ENCODE measurements around the gene BCAM. TPM values are rescaled to one million over a fixed set of nuclear protein-coding genes. Genes with fewer than 3 reads are reported as not detected.

BCAM gene
- polyA plus RNA-seq, 3 donors = 23.8 to 66.5 (median 62.1) TPM

DNA sequence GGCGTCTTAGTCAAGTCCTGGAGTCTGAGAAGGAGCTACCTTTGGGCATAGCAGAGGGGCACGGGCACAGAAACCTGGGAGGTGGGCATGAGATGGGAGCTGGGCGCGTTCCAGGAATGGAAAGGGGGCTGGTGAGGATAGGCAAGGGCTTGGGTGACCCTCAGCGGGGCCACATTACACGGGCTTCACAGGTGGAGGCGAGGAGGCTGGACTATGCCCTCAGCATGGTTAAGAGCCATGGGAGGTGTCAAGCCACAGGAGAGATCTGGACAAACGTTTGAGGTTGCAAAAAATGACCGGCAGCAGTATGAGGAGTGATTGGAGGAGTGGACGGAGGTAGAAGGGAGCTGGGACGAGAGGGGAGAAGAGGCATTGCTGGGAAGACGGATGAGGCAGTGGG lies 58.7 kb downstream of the BCAM start:
- H3K27ac ChIP-seq (ENCODE audit: low read depth, low read length) = no peak overlapping the region
- 88 to 92% (median 88%) methylated on average over 12 of the region's 12 CpGs for WGBS, 3 donors

GRCh38 chr19:44869733-44870470 lies 61.0 kb downstream of the BCAM start:
- no peak overlapping the region for H3K27ac ChIP-seq (ENCODE audit: low read depth, low read length)
- 32 to 67% (median 33%) methylated on average over 13 of the region's 13 CpGs for WGBS, 3 donors

Other genes starting within 250 kb of the BCAM start
- under 1 TPM in 1 of 3 donors, not detected in 2; 0.62 TPM for gene IGSF23, start 195.5 kb upstream of the BCAM start, polyA plus RNA-seq
- 10 to 100 TPM; 10.5 to 27.1 (median 12.7) TPM for gene PVR, start 165.2 kb upstream of the BCAM start, polyA plus RNA-seq
- 1 to 10 TPM; 2.7 to 4.8 (median 3.8) TPM for gene CEACAM19, start 137.6 kb upstream of the BCAM start, polyA plus RNA-seq
- under 1 TPM in 1 of 3 donors, not detected in 2; 0.07 TPM for gene CEACAM16, start 110.0 kb upstream of the BCAM start, polyA plus RNA-seq
- gene BCL3, start 60.4 kb upstream of the BCAM start, polyA plus RNA-seq = 100 to 1,000 TPM in 1 of 3 donors, 10 to 100 TPM in 2; 33.4 to 150 (median 97.6) TPM
- gene CBLC, start 31.2 kb upstream of the BCAM start, polyA plus RNA-seq = 10 to 100 TPM in 1 of 3 donors, 1 to 10 TPM in 1, under 1 TPM in 1; 0.45 to 11.1 (median 2.0) TPM
- gene NECTIN2, start 37.2 kb downstream of the BCAM start, polyA plus RNA-seq = 10 to 100 TPM; 23.8 to 83.0 (median 58.7) TPM
- gene TOMM40, start 82.2 kb downstream of the BCAM start, polyA plus RNA-seq = 10 to 100 TPM; 25.6 to 60.5 (median 26.4) TPM
- gene APOE, start 96.7 kb downstream of the BCAM start, polyA plus RNA-seq = 1,000 to 10,000 TPM in 1 of 3 donors, 100 to 1,000 TPM in 2; 118 to 1,060 (median 448) TPM
- 10 to 100 TPM; 33.9 to 42.9 (median 40.3) TPM for gene APOC1, start 105.5 kb downstream of the BCAM start, polyA plus RNA-seq
- gene APOC4, start 133.1 kb downstream of the BCAM start, polyA plus RNA-seq = not detected
- gene APOC2, start 136.9 kb downstream of the BCAM start, polyA plus RNA-seq = under 1 TPM in 2 of 3 donors, not detected in 1; 0.18 to 0.36 TPM
- gene CLPTM1, start 146.3 kb downstream of the BCAM start, polyA plus RNA-seq = 100 to 1,000 TPM in 1 of 3 donors, 10 to 100 TPM in 2; 55.8 to 151 (median 75.7) TPM
- 10 to 100 TPM; 11.0 to 64.9 (median 12.7) TPM for gene RELB, start 192.4 kb downstream of the BCAM start, polyA plus RNA-seq
- gene CLASRP, start 229.9 kb downstream of the BCAM start, polyA plus RNA-seq = 10 to 100 TPM; 40.2 to 73.4 (median 57.3) TPM

Data from adipose tissue (tissue), 3 donors.